K562 (cell line): ENCODE data around the gene CCDC178. TPM values are rescaled to one million over a fixed set of nuclear protein-coding genes. Genes with fewer than 3 reads are reported as not detected.

Experiments used
- ATAC-seq: fragments of 200-7000 bp; cut with Tn5 transposase; 3 replicates; pipeline ENCODE4 v1.9.1; 2020; ENCODE audit warnings: moderate library complexity
- Bru-seq: library from RNA; stranded (reverse); fragments of 400-500 nt; gene quantifications from one replicate; lab custom pipeline; 2021; lab: Mats Ljungman, UMichigan
- BruChase-seq, 2 experiments: library from RNA; stranded (reverse); fragments of 400-500 nt; gene quantifications; one replicate each; lab custom pipeline; 2021; lab: Mats Ljungman, UMichigan
- BruUV-seq: library from RNA; stranded (reverse); fragments of 400-500 nt; replicated peaks from 2 replicates; lab custom pipeline; 2021; lab: Mats Ljungman, UMichigan
- CTCF ChIA-PET: fragments of 300-600 bp; formaldehyde crosslinking; extraction: SDS; loops from one replicate; lab custom pipeline; 2021; ENCODE audit warnings: low intra/inter-chr PET ratio; lab: Yijun Ruan, JAX
- POLR2A ChIA-PET: fragments of 300-600, 350-650 bp; sonication (Branson Sonifier 250); formaldehyde crosslinking; extraction: SDS; loops from one replicate; lab custom pipeline; 2021; ENCODE audit warnings: antibody characterized with exemption, inconsistent platforms; lab: Yijun Ruan, JAX
- DNase-seq, 4 experiments: peaks; one replicate each; pipeline versions ENCODE4 v3.0.0 to v3.0.0-alpha.2; 2011 to 2018; ENCODE audit warnings: low spot score in 3 of 4, mixed read lengths in 3 of 4; ENCODE audit errors: extremely low read depth in 1 of 4
- FAIRE-seq: peaks from 2 replicates; lab custom pipeline; 2011; peaks lifted over from hg19 to GRCh38; lab: Jason Lieb, UNC
- H2AFZ ChIP-seq: 2 replicates; pipeline ENCODE4 v1.6.0; 2011; ENCODE audit warnings: low read depth, low read length, control low read depth, inconsistent platforms
- H3K27ac ChIP-seq: fragments of 200-600 bp; 3 replicates; pipeline ENCODE4 v1.8.0; 2011; ENCODE audit warnings: low read depth, mild to moderate bottlenecking, control low read depth, inconsistent platforms, low read length, moderate library complexity, mixed read lengths; ENCODE audit errors: extremely low read depth
- H3K27me3 ChIP-seq, 2 experiments: fragments of 300-600 bp in 1 of 2; 2 replicates in 1 of 2; 3 replicates in 1 of 2; pipeline versions ENCODE4 v1.6.0 to v1.8.0; 2011; ENCODE audit warnings: inconsistent platforms in 2 of 2, low read length in 2 of 2, mild to moderate bottlenecking in 1 of 2, mixed read lengths in 1 of 2, moderate library complexity in 1 of 2; ENCODE audit not compliant: control insufficient read depth in 2 of 2, insufficient read depth in 2 of 2
- H3K36me3 ChIP-seq: fragments of 300-600 bp; 3 replicates; pipeline ENCODE4 v1.8.0; 2011; ENCODE audit warnings: mild to moderate bottlenecking, low read length, inconsistent platforms; ENCODE audit not compliant: control insufficient read depth, insufficient read depth
- H3K4me1 ChIP-seq, 2 experiments: fragments of 200-600 bp in 1 of 2; replicated peaks in 1 of 2; 2 replicates in 1 of 2; 3 replicates in 1 of 2; pipeline versions ENCODE4 v1.5.1 to v1.8.0; 2011; ENCODE audit warnings: inconsistent platforms in 2 of 2, low read length in 2 of 2, mild to moderate bottlenecking in 1 of 2, mixed read lengths in 1 of 2, moderate library complexity in 1 of 2; ENCODE audit not compliant: control insufficient read depth in 2 of 2, insufficient read depth in 2 of 2
- H3K4me2 ChIP-seq: 2 replicates; pipeline ENCODE4 v1.6.1; 2011; ENCODE audit warnings: low read length, control low read depth, inconsistent platforms, mixed read lengths; ENCODE audit not compliant: insufficient read depth
- H3K4me3 ChIP-seq: fragments of 200-600 bp; sonication (generic), shearing (Covaris generic); 2 replicates; pipeline ENCODE4 v1.5.1; 2016; ENCODE audit warnings: control low read depth, inconsistent platforms
- H3K79me2 ChIP-seq: fragments of 200-600 bp; 3 replicates; pipeline ENCODE4 v1.8.0; 2011; ENCODE audit warnings: low read length, inconsistent platforms; ENCODE audit not compliant: control insufficient read depth, insufficient read depth
- H3K9ac ChIP-seq, 2 experiments: 2 replicates each; pipeline versions ENCODE4 v1.6.0 to v1.6.1; 2011; ENCODE audit warnings: low read depth in 2 of 2, low read length in 2 of 2, control low read depth in 1 of 2, inconsistent platforms in 1 of 2, mild to moderate bottlenecking in 1 of 2, mixed read lengths in 1 of 2; ENCODE audit not compliant: insufficient read depth in 1 of 2
- H3K9me1 ChIP-seq: one replicate; pipeline ENCODE4 v1.6.0; 2011; ENCODE audit warnings: inconsistent platforms, mild to moderate bottlenecking, low read length, moderate library complexity; ENCODE audit not compliant: control insufficient read depth, insufficient read depth
- H3K9me3 ChIP-seq: replicated peaks from 2 replicates; pipeline ENCODE4 v1.5.1; 2011; ENCODE audit warnings: low read depth, low read length, inconsistent platforms; ENCODE audit not compliant: control insufficient read depth, insufficient read depth
- H4K20me1 ChIP-seq: replicated peaks from 2 replicates; pipeline ENCODE4 v1.6.1; 2011; ENCODE audit warnings: low read length, inconsistent platforms, mixed read lengths; ENCODE audit not compliant: control insufficient read depth, insufficient read depth
- CHD1 ChIP-seq: fragments of 200-600 bp; sonication (generic); IDR thresholded peaks from one replicate; pipeline ENCODE4 v1.6.1; 2012; ENCODE audit warnings: mild to moderate bottlenecking, moderate library complexity, low read length, inconsistent platforms
- CTCF ChIP-seq, 3 experiments: IDR thresholded peaks in 2 of 3; conservative IDR thresholded peaks in 1 of 3; 2 replicates each; pipeline ENCODE4 v1.5.1; 2011 to 2012; ENCODE audit warnings: low read length in 3 of 3, mild to moderate bottlenecking in 3 of 3, control low read depth in 2 of 3, improper control_type of control experiment in 1 of 3, inconsistent platforms in 1 of 3, low read depth in 1 of 3, mixed read lengths in 1 of 3, moderate library complexity in 1 of 3; ENCODE audit not compliant: insufficient read depth in 2 of 3
- EGR1 ChIP-seq: fragments of 450-650 bp; conservative IDR thresholded peaks from 2 replicates; pipeline ENCODE4 v1.6.1; 2017; ENCODE audit warnings: mild to moderate bottlenecking
- NR3C1 ChIP-seq: sonication (generic); formaldehyde crosslinking; IDR thresholded peaks from 2 replicates; pipeline ENCODE4 v1.8.1; 2022; ENCODE audit warnings: missing genetic modification reagents
- NRF1 ChIP-seq, 2 experiments: fragments of 450-650 bp; IDR thresholded peaks in 1 of 2; conservative IDR thresholded peaks in 1 of 2; 2 replicates each; pipeline ENCODE4 v1.6.1; 2014; ENCODE audit warnings: mild to moderate bottlenecking in 2 of 2
- RBFOX2 ChIP-seq: fragments of 200-400 bp; formaldehyde crosslinking; IDR thresholded peaks from 2 replicates; pipeline ENCODE4 v1.6.1; 2017; ENCODE audit warnings: low read depth, mild to moderate bottlenecking, low read length, moderate library complexity
- RFX5 ChIP-seq: IDR thresholded peaks from 2 replicates; pipeline ENCODE4 v1.6.1; 2011; ENCODE audit warnings: low read depth, mild to moderate bottlenecking, improper control_type of control experiment, low read length
- SETDB1 ChIP-seq: IDR thresholded peaks from one replicate; pipeline ENCODE4 v1.6.1; 2012; ENCODE audit warnings: low read length, control low read depth, inconsistent platforms
- VEZF1 ChIP-seq: fragments of 200-800 bp; sonication (Bioruptor generic); IDR thresholded peaks from 2 replicates; pipeline ENCODE4 v1.6.1; 2017; ENCODE audit warnings: missing genetic modification characterization, missing compliant biosample characterization
- ZBTB8A ChIP-seq: fragments of 450-650 bp; IDR thresholded peaks from 2 replicates; pipeline ENCODE4 v1.6.1; 2018; ENCODE audit warnings: mild to moderate bottlenecking, moderate library complexity; ENCODE audit not compliant: partially characterized antibody
- ZEB2 ChIP-seq: fragments of 450-650 bp; IDR thresholded peaks from 2 replicates; pipeline ENCODE4 v1.6.1; 2016
- ZFX ChIP-seq: sonication (generic); formaldehyde crosslinking; IDR thresholded peaks from 2 replicates; pipeline ENCODE4 v1.8.0; 2022; ENCODE audit warnings: mild to moderate bottlenecking, missing genetic modification reagents, moderate library complexity
- ZNF23 ChIP-seq: fragments of 250-450 bp; sonication (Bioruptor Pico); IDR thresholded peaks from 2 replicates; pipeline ENCODE4 v1.4.0; 2020; ENCODE audit warnings: mild to moderate bottlenecking
- WGBS: fragments of 100-300 bp; shearing (Covaris generic); methylation state at CpG from one replicate; pipeline ENCODE4 v1.1.6; 2016; ENCODE audit warnings: low coverage, mixed read lengths; ENCODE audit not compliant: insufficient coverage; ENCODE audit errors: missing lambda C conversion rate; 5-methylcytosine and 5-hydroxymethylcytosine counted together
- in situ Hi-C: fragments of 300-500 bp; cut with MboI; formaldehyde crosslinking; loops from 4 replicates; pipeline ENCODE4 v1.15.0; 2018; ENCODE audit warnings: inconsistent platforms, mixed read lengths
- intact Hi-C: fragments of 100-400 bp; cut with micrococcal nuclease; formaldehyde crosslinking; loops from 2 replicates; pipeline ENCODE4 v1.14.2; 2022
- long read RNA-seq, 3 experiments: library from polyadenylated mRNA in 2 of 3; library from RNA in 1 of 3; unstranded in 2 of 3; stranded (forward) in 1 of 3; transcript quantifications; one replicate each; pipeline ENCODE4 v2.0.0, GENCODE V29; 2019 to 2022
- polyA minus RNA-seq, 3 experiments: library from RNA; depleted of rRNA, polyadenylated mRNA; stranded (reverse); fragments of >200 nt; gene quantifications; 2 replicates each; pipeline ENCODE4 v1.2.3, GENCODE V29; 2011
- polyA plus RNA-seq, 8 experiments: library from polyadenylated mRNA; depleted of rRNA in 4 of 8; stranded (reverse) in 5 of 8; unstranded in 3 of 8; fragments of >200 nt; fragmentation: Nextera tagmentation in 2 of 8; fragmentation: Illumina TruSeq in 1 of 8; extraction: Ambion mirVana in 2 of 8; extraction: Trizol in 1 of 8; gene quantifications; 2 replicates each; pipeline versions ENCODE4 v1.2.1 to v1.2.3, GENCODE V29; 2011 to 2014; ENCODE audit warnings: inconsistent platforms in 1 of 8, missing spikeins in 1 of 8
- total RNA-seq, 7 experiments: library from RNA; depleted of rRNA in 6 of 7; stranded (reverse); fragments of >200 nt in 6 of 7; fragmentation: Illumina TruSeq in 2 of 7; extraction: Trizol in 2 of 7; gene quantifications; 2 replicates each; pipeline versions ENCODE4 v1.2.1 to v1.2.3, GENCODE V29; 2011 to 2021; ENCODE audit warnings: low replicate concordance in 1 of 7

Gene CCDC178
- 0.67 and 2.9 TPM in 2 replicates for total RNA-seq (2011; cell fraction: chromatin; rRNA removed; ENCODE audit: low replicate concordance)
- 0.33 TPM in 1 of 2 replicates, not detected in the other for total RNA-seq (2011; cell fraction: nucleolus; rRNA removed)
- total RNA-seq (2011; cell fraction: nucleoplasm; rRNA removed), result not detected in 2 replicates
- total RNA-seq (2014; rRNA removed), result not detected in 2 replicates
- total RNA-seq (2014; rRNA removed; fragmentation: Illumina TruSeq; extraction: Trizol), result not detected in 2 replicates
- 0.47 TPM in 1 of 2 replicates, not detected in the other for total RNA-seq (2015; rRNA removed; fragmentation: Illumina TruSeq; extraction: Trizol)
- total RNA-seq (2021), result not detected in 2 replicates
- polyA plus RNA-seq (2011; rRNA removed), result 0.15 TPM in 1 of 2 replicates, not detected in the other
- polyA plus RNA-seq (2011; cell fraction: cytosol; rRNA removed), result not detected in 2 replicates
- polyA plus RNA-seq (2011; cell fraction: nucleus; rRNA removed), result not detected in 2 replicates
- polyA plus RNA-seq (2012), result 0.06 and 0.26 TPM in 2 replicates
- not detected in 2 replicates for polyA plus RNA-seq (2014; fragmentation: Illumina TruSeq; extraction: Trizol)
- not detected for polyA plus RNA-seq (2014; fragmentation: Nextera tagmentation; extraction: Ambion mirVana)
- polyA plus RNA-seq (2014; rRNA removed), result 0.12 TPM in 1 of 2 replicates, not detected in the other
- polyA minus RNA-seq (2011; rRNA and poly(A)+ RNA removed), result not detected in 2 replicates
- not detected in 2 replicates for polyA minus RNA-seq (2011; cell fraction: cytosol; rRNA and poly(A)+ RNA removed)
- polyA minus RNA-seq (2011; cell fraction: nucleus; rRNA and poly(A)+ RNA removed), result not detected in 2 replicates
- Bru-seq, nascent RNA, result percentile 7 among the genes with signal in this experiment
- BruChase-seq, experiment 1, labeled RNA remaining after a 2-hour chase, result percentile 8 among the genes with signal in this experiment
- BruChase-seq, experiment 2, labeled RNA remaining after a 6-hour chase, result percentile 8 among the genes with signal in this experiment
- long read RNA-seq, experiment 1, result 0 reads
- long read RNA-seq, experiment 2, result 0 reads
- long read RNA-seq, experiment 3, result 0 reads

- ATAC-seq (peak; percentile 91), FAIRE-seq (no peak), DNase-seq (peak; percentile 18 to 56 (median 26))
- BruUV-seq, result no TSS peak
- Histone ChIP-seq H3K9me3 (no peaks in the 10 kb centered on the region), H4K20me1 (no peaks in the 10 kb centered on the region), H3K4me1 (peaks cover 0 to 4% of the 10 kb centered on the region in 2 experiments; a peak in 1 of 5 replicates), H3K36me3 (no peaks in the 10 kb centered on the region), H3K27me3 (no peaks in the 10 kb centered on the region), H3K4me2 (peak within 1 kb of the TSS; percentile 37), H3K9me1 (no peaks in the 10 kb centered on the region), H3K4me3 (peak within 1 kb of the TSS; percentile 31), H3K79me2 (no peaks in the 10 kb centered on the region), H3K9ac (peak within 1 kb of the TSS; percentile 36 to 78; a peak in 3 of 4 replicates), H3K27ac (no peak within 1 kb of the TSS), H2AFZ (peak within 1 kb of the TSS; percentile 80)
- intact Hi-C loops, result loop anchor here (1.0 kb wide), 1 partner anchor 55 kb away; no protein-coding TSS in a partner anchor
- in situ Hi-C loops, result no loop called here
- WGBS, result 2% methylated on average over 64 of the region's 77 CpGs
- ChIA-PET POLR2A (no interaction called here), CTCF (interaction anchor here (0.6 kb wide), 1 partner anchor 47 kb away, joined by 4 read pairs; no protein-coding TSS in a partner anchor)
- TF ChIP-seq RFX5 (no peak), ZNF23 (CRISPR knock-in tag) (no peak), VEZF1 (CRISPR knock-in tag) (peak; percentile 21; the same call in 1 of the 2 replicates), ZEB2 (no peak), SETDB1 (no peak), EGR1 (peak; percentile 40), CHD1 (no peak), NRF1 (conservative IDR thresholded peaks at IDR 0.05 in 1 of 2, IDR thresholded peaks at IDR 0.05 in 1 of 2) (peak in 1 of 2 experiments; percentile 56; a peak in 2 of 4 replicates), CTCF (IDR thresholded peaks at IDR 0.05 in 2 of 3, conservative IDR thresholded peaks at IDR 0.05 in 1 of 3; ENCODE audit: insufficient read depth in 2 of 3, low read depth in 1 of 3, low read length in 3 of 3) (peak; percentile 26 to 59 (median 45); a peak in 5 of 6 replicates), NR3C1 (CRISPR knock-in tag) (no peak), ZFX (CRISPR knock-in tag) (peak; percentile 27; the same call in 1 of the 2 replicates), ZBTB8A (no peak), RBFOX2 (peak; percentile 22; the same call in 1 of the 2 replicates)
These were observed at the start of gene CCDC178 for GRCh38 chr18:33440060-33441043. Gene CCDC178 (minus strand): TSS chr18:33440721. CDS start chr18:33412088, 28,633 bp downstream.
